H9 (cell line): ENCODE measurements around the gene CDH13. TPM values are rescaled to one million over a fixed set of nuclear protein-coding genes. Genes with fewer than 3 reads are reported as not detected.

Source experiments
- DNase-seq: peaks from one replicate; pipeline ENCODE4 v3.0.0-alpha.2; 2017
- H2AFZ ChIP-seq: one replicate; pipeline ENCODE4 v1.6.1; 2013; ENCODE audit warnings: mild to moderate bottlenecking, low read length, control low read depth, moderate library complexity
- H2AK5ac ChIP-seq: 2 replicates; pipeline ENCODE4 v1.6.1; 2013; ENCODE audit warnings: low read length, control low read depth, mixed read lengths; ENCODE audit not compliant: insufficient read length
- H2BK120ac ChIP-seq: one replicate; pipeline ENCODE4 v1.6.1; 2013; ENCODE audit warnings: low read depth, mild to moderate bottlenecking, low read length, control low read depth, inconsistent platforms; ENCODE audit not compliant: poor library complexity, severe bottlenecking
- H2BK12ac ChIP-seq: 2 replicates; pipeline ENCODE4 v1.6.1; 2013; ENCODE audit warnings: low read length, control low read depth, mixed read lengths, low read depth; ENCODE audit not compliant: insufficient read length
- H2BK15ac ChIP-seq: 2 replicates; pipeline ENCODE4 v1.6.1; 2013; ENCODE audit warnings: low read depth, low read length, control low read depth
- H2BK20ac ChIP-seq: one replicate; pipeline ENCODE4 v1.6.1; 2013; ENCODE audit warnings: low read depth, mild to moderate bottlenecking, low read length, control low read depth, inconsistent platforms; ENCODE audit not compliant: poor library complexity, severe bottlenecking
- H2BK5ac ChIP-seq: 2 replicates; pipeline ENCODE4 v1.6.1; 2013; ENCODE audit warnings: low read length, control low read depth, mixed read lengths; ENCODE audit not compliant: insufficient read length
- H3K14ac ChIP-seq: 2 replicates; pipeline ENCODE4 v1.6.1; 2013; ENCODE audit warnings: low read length, control low read depth; ENCODE audit not compliant: insufficient read depth
- H3K18ac ChIP-seq: 2 replicates; pipeline ENCODE4 v1.6.1; 2013; ENCODE audit warnings: low read depth, mild to moderate bottlenecking, mixed read lengths, low read length, control low read depth; ENCODE audit not compliant: insufficient read length
- H3K23ac ChIP-seq: 2 replicates; pipeline ENCODE4 v1.6.1; 2013; ENCODE audit warnings: low read length, control low read depth, mixed read lengths, low read depth; ENCODE audit not compliant: insufficient read length
- H3K23me2 ChIP-seq: 2 replicates; pipeline ENCODE4 v1.6.1; 2013; ENCODE audit warnings: low read depth, mild to moderate bottlenecking, mixed read lengths, low read length, control low read depth; ENCODE audit not compliant: insufficient read length, poor library complexity, severe bottlenecking
- H3K27ac ChIP-seq: 2 replicates; pipeline ENCODE4 v1.5.1; 2013; ENCODE audit warnings: low read length, control low read depth, mixed read lengths, low read depth; ENCODE audit not compliant: insufficient read length
- H3K27me3 ChIP-seq: 2 replicates; pipeline ENCODE4 v1.6.1; 2013; ENCODE audit warnings: low read length, control low read depth, inconsistent platforms; ENCODE audit not compliant: insufficient read depth
- H3K4ac ChIP-seq: 2 replicates; pipeline ENCODE4 v1.6.1; 2013; ENCODE audit warnings: low read depth, mild to moderate bottlenecking, control low read depth, inconsistent platforms, low read length, moderate library complexity
- H3K4me1 ChIP-seq: 2 replicates; pipeline ENCODE4 v1.6.1; 2013; ENCODE audit warnings: low read length, control low read depth, inconsistent platforms; ENCODE audit not compliant: insufficient read depth
- H3K4me2 ChIP-seq: 2 replicates; pipeline ENCODE4 v1.6.1; 2013; ENCODE audit warnings: low read length, control low read depth, mixed read lengths; ENCODE audit not compliant: insufficient read length, insufficient read depth
- H3K56ac ChIP-seq: 2 replicates; pipeline ENCODE4 v1.6.1; 2013; ENCODE audit warnings: low read depth, mild to moderate bottlenecking, mixed read lengths, low read length, control low read depth; ENCODE audit not compliant: insufficient read length
- H3K79me1 ChIP-seq: 2 replicates; pipeline ENCODE4 v1.6.1; 2013; ENCODE audit warnings: low read depth, mild to moderate bottlenecking, moderate library complexity, low read length, control low read depth, inconsistent platforms; ENCODE audit not compliant: insufficient read depth, poor library complexity, severe bottlenecking
- H3K79me2 ChIP-seq: 2 replicates; pipeline ENCODE4 v1.6.1; 2013; ENCODE audit warnings: low read length, control low read depth, inconsistent platforms; ENCODE audit not compliant: insufficient read depth
- H3K9ac ChIP-seq: 2 replicates; pipeline ENCODE4 v1.6.1; 2013; ENCODE audit warnings: low read length, control low read depth, mixed read lengths; ENCODE audit not compliant: insufficient read length; ENCODE audit errors: extremely low read depth
- H3K9me3 ChIP-seq: one replicate; pipeline ENCODE4 v1.6.1; 2013; ENCODE audit warnings: low read depth, low read length, inconsistent platforms; ENCODE audit not compliant: control insufficient read depth
- H3T11ph ChIP-seq: one replicate; pipeline ENCODE4 v1.6.1; 2013; ENCODE audit warnings: mild to moderate bottlenecking, low read length, control low read depth, inconsistent platforms
- H4K20me1 ChIP-seq: one replicate; pipeline ENCODE4 v1.6.1; 2013; ENCODE audit not compliant: control insufficient read depth, insufficient read length, insufficient read depth
- H4K5ac ChIP-seq: 2 replicates; pipeline ENCODE4 v1.6.1; 2013; ENCODE audit warnings: low read depth, mild to moderate bottlenecking, mixed read lengths, low read length, control low read depth; ENCODE audit not compliant: insufficient read length
- H4K8ac ChIP-seq: replicated peaks from 2 replicates; pipeline ENCODE4 v1.6.1; 2013; ENCODE audit warnings: low read length, control low read depth, mixed read lengths, low read depth; ENCODE audit not compliant: insufficient read length
- H4K91ac ChIP-seq: 2 replicates; pipeline ENCODE4 v1.6.1; 2013; ENCODE audit warnings: low read depth, mild to moderate bottlenecking, moderate library complexity, mixed read lengths, low read length, control low read depth; ENCODE audit not compliant: insufficient read length
- H3K27ac Mint-ChIP-seq, 3 experiments: 2 replicates in 2 of 3; 3 replicates in 1 of 3; pipeline ENCODE4 v1.8.0; 2020 to 2021; ENCODE audit warnings: mixed read lengths in 3 of 3, mild to moderate bottlenecking in 1 of 3, moderate library complexity in 1 of 3
- H3K27me3 Mint-ChIP-seq: 2 replicates; pipeline ENCODE4 v1.8.0; 2021; ENCODE audit warnings: low read depth, mild to moderate bottlenecking, moderate library complexity, mixed read lengths
- H3K36me3 Mint-ChIP-seq, 3 experiments: 2 replicates in 2 of 3; 3 replicates in 1 of 3; pipeline ENCODE4 v1.8.0; 2020 to 2021; ENCODE audit warnings: low read depth in 3 of 3, mixed read lengths in 3 of 3; ENCODE audit not compliant: insufficient read depth in 1 of 3
- H3K4me1 Mint-ChIP-seq, 2 experiments: 2 replicates each; pipeline ENCODE4 v1.8.0; 2020; ENCODE audit warnings: mixed read lengths in 2 of 2
- H3K4me3 Mint-ChIP-seq, 2 experiments: 2 replicates in 1 of 2; 3 replicates in 1 of 2; pipeline ENCODE4 v1.8.0; 2020 to 2021; ENCODE audit warnings: mild to moderate bottlenecking in 2 of 2, mixed read lengths in 2 of 2, moderate library complexity in 1 of 2
- H3K9me3 Mint-ChIP-seq, 2 experiments: 2 replicates in 1 of 2; 3 replicates in 1 of 2; pipeline ENCODE4 v1.8.0; 2020; ENCODE audit warnings: mild to moderate bottlenecking in 2 of 2, mixed read lengths in 2 of 2, moderate library complexity in 1 of 2
- CTCF ChIP-seq: fragments of 200-600 bp; sonication (generic); conservative IDR thresholded peaks from 3 replicates; pipeline ENCODE4 v1.8.0; 2021; ENCODE audit warnings: antibody characterized with exemption, mild to moderate bottlenecking
- WGBS: extraction: QIAGEN DNeasy Blood & Tissue Kit; methylation state at CpG from one replicate; pipeline ENCODE4 v1.1.7; 2013; ENCODE audit warnings: missing lambda C conversion rate, low lambda C conversion rate, mixed read lengths; ENCODE audit not compliant: insufficient read length; ENCODE audit errors: extremely low coverage; 5-methylcytosine and 5-hydroxymethylcytosine counted together
- total RNA-seq: library from RNA; stranded (reverse); gene quantifications from 2 replicates; pipeline ENCODE4 v1.2.1, GENCODE V29; 2021

CDH13 gene
- total RNA-seq, 1 experiment from 2014 or later = 1.5 TPM

- H3K27me3 ChIP-seq = no peaks in the 10 kb centered on the region
Measured at GRCh38 chr16:82763371-82763770, 136.6 kb downstream of the CDH13 start.

More at GRCh38 chr16:82763371-82763770, 136.6 kb downstream of the CDH13 start:
- H4K8ac ChIP-seq = no peak overlapping the region
- H2BK20ac ChIP-seq = no peak overlapping the region
- H2BK15ac ChIP-seq = no peak overlapping the region
- H2BK12ac ChIP-seq = no peak overlapping the region
- Mint-ChIP-seq H3K4me3 (no peak overlapping the region), H3K27me3 (peaks cover 4% of the 10 kb centered on the region), H3K27ac (no peak overlapping the region), H3K36me3 (peaks cover 0 to 1% (median 0%) of the 10 kb centered on the region in 3 experiments; a peak in 1 of 7 replicates), H3K9me3 (peaks cover 0 to under 1% of the 10 kb centered on the region in 2 experiments; a peak in 1 of 5 replicates), H3K4me1 (peaks cover 7 to 9% of the 10 kb centered on the region in 2 experiments)
- H3K14ac ChIP-seq = no peak overlapping the region
- WGBS = no CpG with 5 or more reads among the region's 2 CpGs
- no peaks in the 10 kb centered on the region for H3K79me1 ChIP-seq
- H3K4me1 ChIP-seq = no peaks in the 10 kb centered on the region
- H3K4ac ChIP-seq = no peak overlapping the region
- no peaks in the 10 kb centered on the region for H3K23me2 ChIP-seq
- no peak overlapping the region for H4K5ac ChIP-seq
- H2AFZ ChIP-seq = no peak overlapping the region
- H2BK120ac ChIP-seq = no peak overlapping the region
- H3K79me2 ChIP-seq = no peaks in the 10 kb centered on the region
- no peaks in the 10 kb centered on the region for H4K20me1 ChIP-seq
- no peaks in the 10 kb centered on the region for H3K9me3 ChIP-seq
- no peak overlapping the region for H3T11ph ChIP-seq
- H3K23ac ChIP-seq = no peak overlapping the region
- no peak overlapping the region for H4K91ac ChIP-seq
- H2BK5ac ChIP-seq = no peak overlapping the region
- no peak overlapping the region for H3K56ac ChIP-seq
- no peak overlapping the region for H2AK5ac ChIP-seq
- no peak for TF ChIP-seq CTCF
- no peak overlapping the region for H3K4me2 ChIP-seq
- no peak for DNase-seq
- H3K9ac ChIP-seq = no peak overlapping the region
- no peak overlapping the region for H3K18ac ChIP-seq
- H3K27ac ChIP-seq = no peak overlapping the region
